Activated CD8-positive, alpha-beta memory T cell treated with anti-CD3 and anti-CD28 coated beads, Interleukin-2, amount 10 ng/mL, durations not matched to agents 7 days and 5 days (primary cell): ENCODE measurements around the gene UBL3. TPM values are rescaled to one million over a fixed set of nuclear protein-coding genes. Genes with fewer than 3 reads are reported as not detected.

ENCODE experiments used
- ATAC-seq: fragments of 150-1000 bp; cut with Tn5 transposase; one replicate; pipeline ENCODE4 v1.10.0; 2021; ENCODE audit warnings: moderate library complexity
- CTCF ChIA-PET: fragments of 350-600 bp; sonication (Branson Sonifier 250); formaldehyde crosslinking; loops from one replicate; lab custom pipeline; 2021; ENCODE audit warnings: antibody characterized with exemption; lab: Charles Lee
- DNase-seq: peaks from one replicate; pipeline ENCODE4 v3.0.0-alpha.2; 2020
- H3K27ac Mint-ChIP-seq: one replicate; pipeline ENCODE4 v1.8.0; 2021; ENCODE audit warnings: mild to moderate bottlenecking, mixed read lengths
- H3K27me3 Mint-ChIP-seq: one replicate; pipeline ENCODE4 v1.8.0; 2021; ENCODE audit warnings: mixed read lengths
- H3K36me3 Mint-ChIP-seq: one replicate; pipeline ENCODE4 v1.8.0; 2021; ENCODE audit warnings: mild to moderate bottlenecking, mixed read lengths
- H3K4me1 Mint-ChIP-seq: one replicate; pipeline ENCODE4 v1.8.0; 2021; ENCODE audit warnings: mixed read lengths
- H3K4me3 Mint-ChIP-seq: one replicate; pipeline ENCODE4 v1.8.0; 2021; ENCODE audit warnings: mild to moderate bottlenecking, moderate library complexity, mixed read lengths
- H3K9me3 Mint-ChIP-seq: one replicate; pipeline ENCODE4 v1.8.0; 2022; ENCODE audit warnings: low read depth, mixed read lengths
- total RNA-seq, 2 experiments: library from RNA; stranded (reverse); gene quantifications; one replicate each; pipeline ENCODE4 v1.2.3, GENCODE V29; 2021

Gene UBL3
- total RNA-seq, 2 experiments from 2014 or later: 9.6 to 10.2 TPM

- H3K36me3 Mint-ChIP-seq: peaks cover 1% of the 10 kb centered on the region
- CTCF ChIA-PET: no interaction called here
- DNase-seq (no peak), ATAC-seq (no peak)
- H3K27me3 Mint-ChIP-seq: peaks cover 38% of the 10 kb centered on the region
- H3K4me1 Mint-ChIP-seq: peaks cover 3% of the 10 kb centered on the region
- H3K27ac Mint-ChIP-seq: no peak overlapping the region
- H3K9me3 Mint-ChIP-seq: no peaks in the 10 kb centered on the region
- H3K4me3 Mint-ChIP-seq: no peak overlapping the region
Measured at GRCh38 chr13:29878101-29878500, 27.7 kb upstream of the UBL3 start.

DNA sequence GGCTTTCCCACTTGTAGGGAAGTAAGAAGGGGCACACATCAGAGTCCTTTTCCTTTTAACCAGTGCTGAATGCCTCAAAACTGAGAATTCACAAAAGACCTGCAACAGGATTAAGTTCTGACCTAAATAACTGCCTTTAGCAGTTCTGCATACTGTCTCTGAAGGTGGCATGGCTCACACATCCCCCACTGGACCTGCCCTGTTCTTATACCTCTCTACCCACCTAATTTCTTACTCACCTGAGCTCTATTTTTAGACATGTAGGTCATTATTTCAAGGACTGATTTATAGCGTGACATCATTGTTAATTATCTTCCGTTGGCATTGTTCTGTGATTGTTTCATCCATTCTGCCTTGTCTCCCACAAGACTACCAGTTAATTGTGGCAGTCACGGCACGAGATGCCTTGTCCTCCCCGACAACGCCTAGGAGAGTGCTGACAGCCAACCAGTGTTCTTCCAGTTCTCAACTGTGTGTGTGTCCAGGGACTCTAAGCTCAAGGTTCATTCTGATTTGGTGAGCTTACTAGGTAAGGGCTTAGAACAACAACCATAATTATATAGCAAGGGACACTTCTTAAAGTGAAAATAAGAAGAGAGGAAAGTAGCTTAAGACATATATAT is 27.1 kb upstream of the UBL3 start:
- no peaks in the 10 kb centered on the region for H3K9me3 Mint-ChIP-seq
- ATAC-seq (no peak), DNase-seq (no peak)
- CTCF ChIA-PET: interaction anchor here (0.7 to 1.6 kb wide), 2 partner anchors 32 to 46 kb away, joined by 3 read pairs; no protein-coding TSS in a partner anchor
- no peak overlapping the region for H3K4me3 Mint-ChIP-seq
- H3K36me3 Mint-ChIP-seq: peaks cover 1% of the 10 kb centered on the region
- peaks cover 3% of the 10 kb centered on the region for H3K4me1 Mint-ChIP-seq
- peaks cover 44% of the 10 kb centered on the region for H3K27me3 Mint-ChIP-seq
- no peak overlapping the region for H3K27ac Mint-ChIP-seq

GRCh38 chr13:29875646-29876045 is 25.2 kb upstream of the UBL3 start:
- Mint-ChIP-seq H3K27ac (no peak overlapping the region), H3K4me1 (no peaks in the 10 kb centered on the region), H3K4me3 (no peak overlapping the region), H3K27me3 (peaks cover 49% of the 10 kb centered on the region), H3K36me3 (peaks cover 1% of the 10 kb centered on the region), H3K9me3 (no peaks in the 10 kb centered on the region)
- ATAC-seq: no peak
- DNase-seq: no peak
- CTCF ChIA-PET: no interaction called here

DNA sequence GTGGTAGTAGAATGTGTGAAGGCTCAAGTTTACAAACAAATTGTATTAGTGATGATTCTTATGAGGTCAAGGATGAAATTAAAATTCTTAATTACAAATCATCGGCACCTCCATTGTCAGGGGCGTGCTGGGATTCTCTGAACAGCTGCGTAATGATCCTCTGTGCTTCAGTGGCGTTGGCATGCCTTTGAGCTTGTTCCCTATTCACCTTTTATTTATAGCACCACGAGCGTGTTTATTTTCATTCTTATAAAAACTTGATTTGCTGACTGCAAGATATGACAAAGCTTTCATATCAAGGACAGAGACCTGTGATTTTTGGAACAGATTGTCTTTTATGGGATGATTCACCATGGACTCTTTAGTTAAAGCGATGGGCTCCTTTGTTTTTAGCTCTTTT is 18.2 kb upstream of the UBL3 start:
- CTCF ChIA-PET: no interaction called here
- no peak for ATAC-seq
- Mint-ChIP-seq H3K9me3 (no peaks in the 10 kb centered on the region), H3K4me3 (no peak overlapping the region), H3K27me3 (peaks cover 17% of the 10 kb centered on the region), H3K36me3 (no peaks in the 10 kb centered on the region), H3K4me1 (no peaks in the 10 kb centered on the region), H3K27ac (no peak overlapping the region)
- DNase-seq: no peak

- H3K4me1 Mint-ChIP-seq: no peaks in the 10 kb centered on the region
Measured at GRCh38 chr13:29865934-29866333, 15.5 kb upstream of the UBL3 start.

DNA sequence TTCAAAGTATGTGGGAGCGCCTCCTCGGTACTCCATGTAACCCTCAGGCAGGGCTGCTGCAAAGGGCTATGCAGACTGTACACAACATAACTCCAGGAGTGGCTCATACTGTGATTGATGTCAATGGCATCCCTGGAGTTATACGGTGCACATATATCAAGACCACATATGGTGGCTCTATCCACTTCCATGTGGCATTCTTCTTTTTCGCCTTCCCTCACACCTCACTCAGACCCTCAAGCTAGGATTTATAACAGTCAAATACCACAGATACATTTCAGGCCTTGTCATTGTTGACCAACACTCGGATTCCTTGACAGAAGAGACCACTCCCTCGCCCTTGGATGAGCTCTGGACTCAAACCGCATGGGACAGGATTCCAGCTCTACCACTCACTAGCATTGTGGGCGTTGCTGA is 11.3 kb upstream of the UBL3 start:
- CTCF ChIA-PET: interaction anchor here (1.0 kb wide), 1 partner anchor 62 kb away, joined by 3 read pairs; no protein-coding TSS in a partner anchor
- H3K4me3 Mint-ChIP-seq: no peak overlapping the region
- DNase-seq: no peak
- no peaks in the 10 kb centered on the region for H3K9me3 Mint-ChIP-seq
- peaks cover 4% of the 10 kb centered on the region for H3K4me1 Mint-ChIP-seq
- no peak overlapping the region for H3K27ac Mint-ChIP-seq
- ATAC-seq: no peak
- no peaks in the 10 kb centered on the region for H3K27me3 Mint-ChIP-seq
- H3K36me3 Mint-ChIP-seq: peaks cover 1% of the 10 kb centered on the region

More at GRCh38 chr13:29865934-29866333, 15.5 kb upstream of the UBL3 start:
- CTCF ChIA-PET: interaction anchor here (1.4 kb wide), 1 partner anchor 245 kb away, joined by 3 read pairs; no protein-coding TSS in a partner anchor
- no peaks in the 10 kb centered on the region for H3K36me3 Mint-ChIP-seq
- ATAC-seq (no peak), DNase-seq (no peak)
- H3K9me3 Mint-ChIP-seq: no peaks in the 10 kb centered on the region
- H3K4me3 Mint-ChIP-seq: no peak overlapping the region
- H3K27ac Mint-ChIP-seq: no peak overlapping the region
- H3K27me3 Mint-ChIP-seq: peaks cover 3% of the 10 kb centered on the region

DNA sequence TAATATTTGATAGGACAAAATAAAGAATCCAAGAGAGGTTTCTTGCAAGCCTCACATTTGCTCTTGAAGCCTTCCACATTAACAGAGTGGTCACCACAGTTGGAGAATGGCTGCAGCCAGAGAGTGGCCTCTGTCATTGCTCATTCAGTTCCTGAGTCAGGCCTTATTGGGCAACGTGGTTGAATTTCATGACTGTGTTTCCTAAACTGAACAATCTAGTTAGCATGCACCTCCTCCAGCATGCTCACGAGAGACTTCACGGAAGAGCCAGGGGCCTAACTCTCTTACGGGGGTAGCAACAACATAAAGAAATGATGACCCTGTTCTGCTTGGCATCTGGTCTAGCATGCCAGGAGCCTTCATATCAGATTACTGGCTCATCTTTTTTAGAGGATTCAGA is 9.6 kb upstream of the UBL3 start:
- DNase-seq (no peak), ATAC-seq (no peak)
- no peaks in the 10 kb centered on the region for H3K27me3 Mint-ChIP-seq
- no peak overlapping the region for H3K4me3 Mint-ChIP-seq
- H3K36me3 Mint-ChIP-seq: peaks cover 1% of the 10 kb centered on the region
- no peaks in the 10 kb centered on the region for H3K9me3 Mint-ChIP-seq
- peaks cover 11% of the 10 kb centered on the region for H3K4me1 Mint-ChIP-seq
- H3K27ac Mint-ChIP-seq: no peak overlapping the region
- CTCF ChIA-PET: no interaction called here

- H3K9me3 Mint-ChIP-seq: no peaks in the 10 kb centered on the region
- H3K36me3 Mint-ChIP-seq: peaks cover 1% of the 10 kb centered on the region
- DNase-seq (no peak), ATAC-seq (no peak)
- H3K27ac Mint-ChIP-seq: no peak overlapping the region
- peaks cover 13% of the 10 kb centered on the region for H3K4me1 Mint-ChIP-seq
- CTCF ChIA-PET: no interaction called here
- no peak overlapping the region for H3K4me3 Mint-ChIP-seq
- no peaks in the 10 kb centered on the region for H3K27me3 Mint-ChIP-seq
Measured at GRCh38 chr13:29858667-29859066, 8.2 kb upstream of the UBL3 start.

DNA sequence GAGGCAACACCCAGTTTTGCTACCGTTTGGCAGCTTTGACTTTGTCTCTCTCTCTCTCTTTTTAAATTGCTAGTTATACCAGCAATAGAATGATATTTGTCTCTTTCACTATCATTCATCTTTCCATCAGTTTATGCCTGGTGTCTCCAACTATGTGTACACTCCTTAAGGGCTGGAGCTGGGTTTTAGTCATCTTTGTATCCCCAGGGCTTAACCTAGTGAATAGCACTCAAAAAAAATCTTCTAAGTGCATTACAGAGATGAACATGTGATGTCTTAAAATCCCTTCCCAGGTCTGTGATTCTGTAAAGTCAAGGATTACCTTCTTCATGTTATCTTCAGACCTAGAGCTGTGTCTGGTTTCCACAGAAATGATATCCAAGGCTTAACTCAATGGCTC is 7.8 kb upstream of the UBL3 start:
- H3K4me3 Mint-ChIP-seq: no peak overlapping the region

DNA sequence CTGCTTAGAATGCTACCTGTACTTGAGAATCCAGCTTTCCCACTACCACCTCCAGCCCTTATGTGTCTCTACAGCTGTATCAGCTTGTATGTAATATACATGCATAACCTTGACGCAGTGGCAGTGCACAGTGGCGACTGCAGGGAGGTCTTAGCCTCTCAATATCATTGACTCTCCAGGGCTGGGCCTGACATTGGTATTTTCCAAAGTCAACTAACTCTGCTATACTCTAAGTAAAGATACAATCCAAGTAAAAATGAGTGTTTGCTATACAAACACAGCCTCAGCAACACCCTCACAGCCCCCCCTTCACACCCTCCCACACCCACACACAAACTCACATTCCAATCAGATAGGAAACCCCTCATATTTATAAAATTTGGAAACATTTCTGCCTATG is 6.7 kb upstream of the UBL3 start:
- no peaks in the 10 kb centered on the region for H3K27me3 Mint-ChIP-seq
- no peak overlapping the region for H3K4me3 Mint-ChIP-seq
- H3K4me1 Mint-ChIP-seq: peaks cover 17% of the 10 kb centered on the region
- CTCF ChIA-PET: interaction anchor here (1.7 kb wide), 1 partner anchor 256 kb away, joined by 4 read pairs; no protein-coding TSS in a partner anchor
- DNase-seq (no peak), ATAC-seq (no peak)
- no peaks in the 10 kb centered on the region for H3K9me3 Mint-ChIP-seq
- no peak overlapping the region for H3K27ac Mint-ChIP-seq
- H3K36me3 Mint-ChIP-seq: peaks cover 1% of the 10 kb centered on the region

More for the DNA sequence above, 7.8 kb upstream of the UBL3 start:
- no peak overlapping the region for H3K27ac Mint-ChIP-seq
- ATAC-seq (no peak), DNase-seq (no peak)
- no peaks in the 10 kb centered on the region for H3K9me3 Mint-ChIP-seq
- H3K36me3 Mint-ChIP-seq: peaks cover 1% of the 10 kb centered on the region
- H3K27me3 Mint-ChIP-seq: no peaks in the 10 kb centered on the region
- peaks cover 14% of the 10 kb centered on the region for H3K4me1 Mint-ChIP-seq
- CTCF ChIA-PET: no interaction called here

DNA sequence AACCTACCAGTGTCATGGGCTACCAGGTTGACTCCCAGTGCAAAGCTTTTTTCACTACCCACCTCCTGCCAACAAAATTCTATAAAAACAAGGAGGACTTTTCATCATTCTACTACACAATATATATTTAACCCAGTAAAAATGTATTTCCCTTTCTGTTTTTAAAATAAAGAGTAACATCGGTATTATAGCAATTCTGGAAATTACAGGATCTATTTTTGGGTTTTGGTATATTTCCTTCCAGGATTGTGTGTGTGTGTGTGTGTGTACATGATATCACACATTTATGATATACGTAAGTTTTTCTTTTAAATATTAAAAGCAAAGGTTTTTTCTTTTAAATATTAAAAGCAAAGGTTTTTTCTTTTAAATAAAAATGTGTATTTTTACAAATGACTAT is 6.0 kb upstream of the UBL3 start:
- no peak overlapping the region for H3K4me3 Mint-ChIP-seq
- no peak for DNase-seq
- ATAC-seq: no peak
- H3K9me3 Mint-ChIP-seq: no peaks in the 10 kb centered on the region
- peaks cover 1% of the 10 kb centered on the region for H3K36me3 Mint-ChIP-seq
- no peaks in the 10 kb centered on the region for H3K27me3 Mint-ChIP-seq
- CTCF ChIA-PET: interaction anchor here (1.7 kb wide), 1 partner anchor 256 kb away, joined by 4 read pairs; no protein-coding TSS in a partner anchor
- peaks cover 17% of the 10 kb centered on the region for H3K4me1 Mint-ChIP-seq
- no peak overlapping the region for H3K27ac Mint-ChIP-seq

GRCh38 chr13:29855784-29856183 is 5.4 kb upstream of the UBL3 start:
- H3K4me1 Mint-ChIP-seq: peaks cover 21% of the 10 kb centered on the region
- H3K36me3 Mint-ChIP-seq: peaks cover 1% of the 10 kb centered on the region
- CTCF ChIA-PET: interaction anchor here (1.7 kb wide), 1 partner anchor 257 kb away, joined by 4 read pairs; no protein-coding TSS in a partner anchor
- H3K27ac Mint-ChIP-seq: no peak overlapping the region
- no peak for ATAC-seq
- H3K27me3 Mint-ChIP-seq: no peaks in the 10 kb centered on the region
- DNase-seq: no peak
- H3K9me3 Mint-ChIP-seq: no peaks in the 10 kb centered on the region
- no peak overlapping the region for H3K4me3 Mint-ChIP-seq

DNA sequence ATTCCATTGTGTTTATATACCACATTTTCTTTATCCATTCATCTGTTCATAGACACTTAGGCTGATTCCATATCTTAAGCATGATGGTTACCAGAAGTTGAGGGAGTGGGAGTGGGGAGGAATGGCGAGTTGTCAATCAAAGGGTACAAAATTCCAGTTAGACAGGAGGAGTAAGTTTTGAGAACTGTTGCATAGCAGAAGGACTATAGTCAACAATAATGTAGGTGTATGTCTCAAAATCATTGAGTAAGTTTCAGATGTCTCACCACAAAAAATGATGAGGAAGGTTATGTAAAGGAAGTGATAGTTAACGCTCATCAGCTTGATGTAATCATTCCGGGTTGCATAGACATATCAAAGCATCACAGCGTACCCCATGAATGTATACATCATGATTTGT is 4.6 kb upstream of the UBL3 start:
- no peaks in the 10 kb centered on the region for H3K9me3 Mint-ChIP-seq
- CTCF ChIA-PET: no interaction called here
- ATAC-seq: no peak
- H3K4me3 Mint-ChIP-seq: no peak overlapping the region
- H3K27me3 Mint-ChIP-seq: no peaks in the 10 kb centered on the region
- peaks cover 1% of the 10 kb centered on the region for H3K36me3 Mint-ChIP-seq
- peaks cover 23% of the 10 kb centered on the region for H3K4me1 Mint-ChIP-seq
- no peak for DNase-seq
- no peak overlapping the region for H3K27ac Mint-ChIP-seq

DNA sequence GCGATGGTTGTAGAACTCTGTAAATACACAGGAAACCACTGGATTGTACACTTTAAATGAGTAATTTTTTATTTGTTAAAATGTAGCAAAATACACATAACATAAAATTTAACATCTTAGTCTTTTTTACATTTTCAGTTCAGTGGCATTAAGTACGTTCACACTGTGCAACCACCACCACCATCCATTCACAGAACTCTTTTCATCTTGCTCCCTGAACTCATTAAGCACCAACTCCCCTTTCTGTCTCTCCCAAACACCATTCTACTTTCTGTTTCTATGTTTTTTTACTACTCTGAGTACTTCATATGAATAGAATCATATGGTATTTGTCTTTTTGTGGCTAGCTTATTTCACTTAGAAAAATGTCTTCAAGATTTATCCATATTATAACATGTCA is 2.7 kb upstream of the UBL3 start:
- Mint-ChIP-seq H3K4me3 (no peak overlapping the region), H3K27me3 (no peaks in the 10 kb centered on the region), H3K9me3 (no peaks in the 10 kb centered on the region), H3K4me1 (peaks cover 22% of the 10 kb centered on the region), H3K36me3 (peaks cover 2% of the 10 kb centered on the region), H3K27ac (no peak overlapping the region)
- DNase-seq (no peak), ATAC-seq (no peak)
- CTCF ChIA-PET: interaction anchor here (1.3 to 1.6 kb wide), 2 partner anchors 71 to 259 kb away, joined by 3 to 5 read pairs; no protein-coding TSS in a partner anchor
